Spleen (tissue), 7 donors: Measurements from ENCODE around the gene RNF123.

ENCODE experiments used
- CTCF ChIP-seq, 11 experiments: fragments of 200-600 bp in 7 of 11; fragments of 450-650 bp in 4 of 11; sonication (generic) in 4 of 11; IDR thresholded peaks in 8 of 11; conservative IDR thresholded peaks in 3 of 11; 1 replicate in 7 of 11; 2 replicates in 4 of 11; pipeline versions ENCODE4 v1.4.0 to v1.8.0; 2016 to 2021; ENCODE audit warnings: antibody characterized with exemption in 11 of 11, inconsistent platforms in 4 of 11, mild to moderate bottlenecking in 1 of 11
- POLR2A ChIP-seq, 3 donors: fragments of 450-650 bp; IDR thresholded peaks; one replicate each; pipeline ENCODE4 v1.5.1; 2017; ENCODE audit warnings: antibody characterized with exemption in 3 of 3, mild to moderate bottlenecking in 1 of 3
- POLR2AphosphoS5 ChIP-seq, 3 donors: sonication (generic); formaldehyde crosslinking; IDR thresholded peaks; one replicate each; pipeline ENCODE4 v1.5.1; 2017; ENCODE audit warnings: antibody characterized with exemption in 3 of 3
- donor health status: DM: no; HTN: no; CAD: no; lungs with moderate emphysema.
- donor health status: DM: no; HTN: no; CAD: no.
- donor health status: DM: no; HTN: no; CAD: no.

GRCh38 chr3:49703443-49703927, 14.1 kb downstream of the RNF123 start:
- TF ChIP-seq CTCF (IDR thresholded peaks at IDR 0.05 in 8 of 11, conservative IDR thresholded peaks at IDR 0.05 in 3 of 11) = peak; percentile 71 to 95 (median 86)
- TF ChIP-seq POLR2A (IDR thresholded peaks at IDR 0.05) = no peak
- peak; percentile 48 to 56 (median 54) for TF ChIP-seq POLR2AphosphoS5 (IDR thresholded peaks at IDR 0.05)
